ENCODE results near the gene RSPH3. TPM values are rescaled to one million over a fixed set of nuclear protein-coding genes. Genes with fewer than 3 reads are reported as not detected.

RSPH3 gene
- total RNA-seq, 2 donors from 2014 or later, result 4.7 to 7.8 TPM

DNA sequence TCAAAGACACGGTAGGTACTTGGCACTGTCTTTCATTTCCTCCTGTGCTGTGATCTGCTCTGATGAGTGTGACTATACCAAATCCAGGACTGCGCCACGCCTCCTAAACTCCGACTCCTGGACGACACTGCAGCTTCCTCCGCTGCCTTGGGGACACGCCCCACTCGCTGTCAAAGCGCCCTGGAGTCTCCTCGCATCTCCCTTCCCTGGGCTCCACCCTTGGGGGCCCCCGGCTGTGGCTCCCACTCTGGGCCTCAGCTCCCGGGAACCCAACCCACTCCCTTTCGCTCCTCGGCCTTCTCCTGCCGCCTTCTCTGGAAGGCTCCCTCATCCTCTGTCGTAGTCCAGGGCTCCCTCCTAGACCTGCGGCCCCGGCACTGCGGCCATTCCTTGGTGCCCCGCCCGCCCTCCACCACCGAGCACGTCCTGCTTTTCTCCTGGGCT is 61.2 kb downstream of the RSPH3 start:
- Histone ChIP-seq H3K9me3 (no peaks in the 10 kb centered on the region), H3K27ac (no peak overlapping the region), H3K36me3 (no peaks in the 10 kb centered on the region), H3K4me1 (ENCODE audit: control insufficient read depth in 1 of 2, low read depth in 2 of 2) (no peaks in the 10 kb centered on the region), H3K27me3 (replicated peaks; ENCODE audit: insufficient read depth) (no peaks in the 10 kb centered on the region), H3K4me3 (peak overlapping the region; percentile 55)
- TF ChIP-seq, protein P1, sequence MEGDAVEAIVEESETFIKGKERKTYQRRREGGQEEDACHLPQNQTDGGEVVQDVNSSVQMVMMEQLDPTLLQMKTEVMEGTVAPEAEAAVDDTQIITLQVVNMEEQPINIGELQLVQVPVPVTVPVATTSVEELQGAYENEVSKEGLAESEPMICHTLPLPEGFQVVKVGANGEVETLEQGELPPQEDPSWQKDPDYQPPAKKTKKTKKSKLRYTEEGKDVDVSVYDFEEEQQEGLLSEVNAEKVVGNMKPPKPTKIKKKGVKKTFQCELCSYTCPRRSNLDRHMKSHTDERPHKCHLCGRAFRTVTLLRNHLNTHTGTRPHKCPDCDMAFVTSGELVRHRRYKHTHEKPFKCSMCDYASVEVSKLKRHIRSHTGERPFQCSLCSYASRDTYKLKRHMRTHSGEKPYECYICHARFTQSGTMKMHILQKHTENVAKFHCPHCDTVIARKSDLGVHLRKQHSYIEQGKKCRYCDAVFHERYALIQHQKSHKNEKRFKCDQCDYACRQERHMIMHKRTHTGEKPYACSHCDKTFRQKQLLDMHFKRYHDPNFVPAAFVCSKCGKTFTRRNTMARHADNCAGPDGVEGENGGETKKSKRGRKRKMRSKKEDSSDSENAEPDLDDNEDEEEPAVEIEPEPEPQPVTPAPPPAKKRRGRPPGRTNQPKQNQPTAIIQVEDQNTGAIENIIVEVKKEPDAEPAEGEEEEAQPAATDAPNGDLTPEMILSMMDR (IDR thresholded peaks at IDR 0.05), result no peak
- DNase-seq (ENCODE audit: low spot score) (no peak), ATAC-seq (ENCODE audit: insufficient number of reproducible peaks, low FRiP score, low read depth) (no peak)

DNA sequence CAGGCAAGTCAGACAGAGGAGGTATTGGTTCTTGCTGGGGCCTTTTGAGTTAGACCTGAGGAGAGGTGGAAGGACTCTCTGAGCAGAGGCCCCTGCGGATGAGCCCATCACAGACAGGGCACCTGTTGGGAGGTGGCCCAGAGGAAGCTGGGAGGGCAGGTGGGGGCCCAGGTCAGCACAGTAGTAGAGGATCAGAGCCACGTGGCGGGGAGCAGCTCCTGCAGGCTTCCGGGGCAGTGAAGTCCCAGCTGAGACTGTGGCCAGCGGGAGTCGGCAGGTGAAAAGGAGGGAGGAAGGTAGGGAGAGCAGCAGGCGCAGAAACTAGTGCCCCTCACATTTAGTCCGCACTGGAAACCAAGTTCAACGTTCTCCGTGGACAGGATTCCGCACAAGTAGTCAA is 61.8 kb downstream of the RSPH3 start:
- DNase-seq (ENCODE audit: low spot score), result no peak
- Histone ChIP-seq H3K9me3 (no peaks in the 10 kb centered on the region), H3K4me1 (ENCODE audit: control insufficient read depth in 1 of 2, low read depth in 2 of 2) (no peaks in the 10 kb centered on the region), H3K36me3 (no peaks in the 10 kb centered on the region), H3K27me3 (replicated peaks; ENCODE audit: insufficient read depth) (no peaks in the 10 kb centered on the region), H3K27ac (no peak overlapping the region), H3K4me3 (no peak overlapping the region)
- TF ChIP-seq, protein P1 (IDR thresholded peaks at IDR 0.05), result no peak
- no peak for ATAC-seq (ENCODE audit: insufficient number of reproducible peaks, low FRiP score, low read depth)

DNA sequence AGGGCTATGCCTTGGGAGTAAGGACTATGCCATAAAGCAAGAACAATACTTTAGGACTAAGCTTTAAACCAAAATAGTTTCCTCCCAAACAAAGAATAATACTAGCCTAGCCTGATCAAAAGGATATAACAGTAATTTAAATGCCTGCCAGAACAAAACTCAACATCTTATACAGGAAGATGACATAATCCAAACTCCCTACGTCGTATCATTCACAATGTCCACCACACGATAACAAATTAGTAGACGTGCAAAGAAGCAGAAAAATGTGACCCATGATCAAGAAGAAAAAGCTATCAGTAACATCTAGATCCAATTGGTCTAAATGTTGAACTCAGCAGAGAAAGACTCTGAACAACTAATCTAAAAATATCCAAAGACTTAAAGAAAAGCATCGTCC is 65.8 kb downstream of the RSPH3 start:
- H3K4me1 ChIP-seq (ENCODE audit: control insufficient read depth in 1 of 2, low read depth in 2 of 2), result no peaks in the 10 kb centered on the region
- no peaks in the 10 kb centered on the region for H3K9me3 ChIP-seq
- no peak for ATAC-seq (ENCODE audit: insufficient number of reproducible peaks, low FRiP score, low read depth)
- H3K36me3 ChIP-seq, result no peaks in the 10 kb centered on the region
- no peak for DNase-seq (ENCODE audit: low spot score)
- no peak overlapping the region for H3K4me3 ChIP-seq
- no peak overlapping the region for H3K27ac ChIP-seq
- TF ChIP-seq, protein P1 (IDR thresholded peaks at IDR 0.05), result no peak
- H3K27me3 ChIP-seq (replicated peaks; ENCODE audit: insufficient read depth), result no peaks in the 10 kb centered on the region

DNA sequence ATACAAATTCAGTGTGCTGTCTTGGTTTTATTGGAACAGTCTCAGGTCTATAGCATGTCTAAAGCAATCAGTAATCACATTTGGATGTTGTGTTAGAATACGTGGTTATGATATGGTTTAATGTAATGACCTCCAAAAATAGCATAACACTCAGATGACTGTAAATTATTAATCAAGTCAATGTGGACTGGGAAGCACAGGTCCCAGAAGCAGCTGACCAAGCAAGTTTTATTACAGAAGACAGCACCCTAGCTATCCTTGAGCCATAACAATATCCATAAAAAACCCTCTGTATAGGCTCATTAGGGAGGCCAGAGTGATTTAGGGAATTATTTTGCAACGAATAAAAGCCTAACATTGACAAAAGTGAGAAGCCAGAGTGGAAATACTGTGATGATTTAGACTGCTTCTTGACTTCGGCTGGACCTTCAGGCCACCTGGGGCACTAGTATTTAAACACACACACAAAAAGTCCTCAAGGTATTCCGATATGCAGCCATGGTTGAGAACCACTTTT is 66.9 kb downstream of the RSPH3 start:
- ATAC-seq (ENCODE audit: insufficient number of reproducible peaks, low FRiP score, low read depth), result no peak
- Histone ChIP-seq H3K4me3 (no peak overlapping the region), H3K27me3 (replicated peaks; ENCODE audit: insufficient read depth) (no peaks in the 10 kb centered on the region), H3K4me1 (ENCODE audit: control insufficient read depth in 1 of 2, low read depth in 2 of 2) (no peaks in the 10 kb centered on the region), H3K9me3 (no peaks in the 10 kb centered on the region), H3K27ac (no peak overlapping the region), H3K36me3 (no peaks in the 10 kb centered on the region)
- TF ChIP-seq, protein P1 (IDR thresholded peaks at IDR 0.05), result no peak
- DNase-seq (ENCODE audit: low spot score), result no peak

DNA sequence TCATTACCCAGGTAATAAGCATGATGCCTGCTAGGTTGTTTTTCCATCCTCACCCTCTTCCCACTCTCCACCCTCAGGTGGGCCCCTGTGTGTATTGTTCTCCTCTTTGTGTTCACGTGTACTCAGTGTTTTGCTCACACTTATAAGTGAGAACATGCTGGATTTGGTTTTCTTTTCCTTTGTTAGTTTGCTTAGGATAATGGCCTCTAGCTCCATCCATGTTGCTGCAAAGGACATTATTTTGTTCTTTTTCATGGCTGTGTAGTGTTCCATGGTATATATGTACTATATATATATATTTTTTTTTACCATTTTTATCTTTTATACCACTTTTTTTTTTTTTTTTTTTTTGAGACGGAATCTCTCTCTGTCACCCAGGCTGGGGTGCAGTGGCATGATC is 71.9 kb downstream of the RSPH3 start:
- H3K36me3 ChIP-seq, result no peaks in the 10 kb centered on the region
- ATAC-seq (ENCODE audit: insufficient number of reproducible peaks, low FRiP score, low read depth) (no peak), DNase-seq (ENCODE audit: low spot score) (no peak)
- TF ChIP-seq, protein P1 (IDR thresholded peaks at IDR 0.05), result no peak
- no peak overlapping the region for H3K4me3 ChIP-seq
- no peaks in the 10 kb centered on the region for H3K9me3 ChIP-seq
- no peak overlapping the region for H3K27ac ChIP-seq
- no peaks in the 10 kb centered on the region for H3K4me1 ChIP-seq (ENCODE audit: control insufficient read depth in 1 of 2, low read depth in 2 of 2)
- H3K27me3 ChIP-seq (replicated peaks; ENCODE audit: insufficient read depth), result no peaks in the 10 kb centered on the region
